ENCODE measurements around the gene KIAA0319L.

The KIAA0319L gene

DNA sequence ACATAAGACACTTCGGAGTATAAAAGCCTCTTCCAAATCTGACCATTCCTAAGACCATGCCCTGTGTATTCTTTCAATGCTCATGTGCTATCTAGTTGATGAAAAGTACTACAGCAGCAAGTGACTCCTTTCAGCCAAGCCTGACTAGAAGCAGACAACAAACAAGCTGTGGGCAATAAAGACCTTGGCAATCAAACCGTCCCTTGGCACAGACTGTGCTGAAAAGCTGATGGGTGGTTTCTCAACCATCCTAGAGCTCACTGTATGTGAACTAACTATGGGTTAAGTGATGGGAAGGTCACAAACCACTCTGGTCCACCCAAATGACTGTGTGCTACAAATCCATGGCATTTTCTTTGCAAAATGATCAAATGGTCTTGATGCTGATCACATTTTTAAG is 94.0 kb downstream of the KIAA0319L start:
- WGBS (ENCODE audit: extremely low coverage, insufficient coverage, insufficient read length): no CpG with 5 or more reads among the region's 2 CpGs
- no peak overlapping the region for H2BK120ac ChIP-seq (ENCODE audit: insufficient read depth, low read length, poor library complexity)
- H2BK12ac ChIP-seq (ENCODE audit: low read length): no peak overlapping the region
- H3K79me2 ChIP-seq (ENCODE audit: control insufficient read depth, insufficient read depth, low read length, poor library complexity): no peaks in the 10 kb centered on the region
- no peak for DNase-seq
- H3K23ac ChIP-seq (ENCODE audit: low read length): no peak overlapping the region
- no peak overlapping the region for H3K4me3 ChIP-seq (ENCODE audit: low read depth, low read length)
- no peak overlapping the region for H4K91ac ChIP-seq (ENCODE audit: low read depth, low read length)
- H3K36me3 ChIP-seq (ENCODE audit: control insufficient read depth in 1 of 2, insufficient read depth in 2 of 2, low read length in 2 of 2): peaks cover 16 to 27% of the 10 kb centered on the region in 2 experiments
- H4K8ac ChIP-seq (ENCODE audit: low read depth, low read length): no peak overlapping the region
- H3K14ac ChIP-seq (ENCODE audit: low read length): no peak overlapping the region
- H2AFZ ChIP-seq (ENCODE audit: insufficient read depth, low read length, poor library complexity): no peak overlapping the region
- no peak overlapping the region for H3K18ac ChIP-seq (ENCODE audit: low read length)
- H2BK5ac ChIP-seq (ENCODE audit: low read depth, low read length, poor library complexity): no peak overlapping the region
- no peaks in the 10 kb centered on the region for H3K27me3 ChIP-seq (ENCODE audit: insufficient read depth, low read length)
- no peak overlapping the region for H3K27ac ChIP-seq (ENCODE audit: low read depth, low read length)
- H3K4ac ChIP-seq (ENCODE audit: low read depth, low read length): no peak overlapping the region
- no peak overlapping the region for H2AK5ac ChIP-seq (ENCODE audit: low read length)
- no peak overlapping the region for H3K9ac ChIP-seq (ENCODE audit: low read length)
- H3K9me3 ChIP-seq (ENCODE audit: insufficient read depth, low read depth, low read length): peaks cover 10% of the 10 kb centered on the region
- H4K12ac ChIP-seq (ENCODE audit: low read depth, low read length): no peak overlapping the region
- H3K4me1 ChIP-seq (ENCODE audit: control insufficient read depth in 1 of 2, insufficient read depth in 2 of 2, low read length in 2 of 2): no peaks in the 10 kb centered on the region
- no peaks in the 10 kb centered on the region for H3K79me1 ChIP-seq (ENCODE audit: low read length)
- H3K4me2 ChIP-seq (ENCODE audit: low read length): no peak overlapping the region

DNA sequence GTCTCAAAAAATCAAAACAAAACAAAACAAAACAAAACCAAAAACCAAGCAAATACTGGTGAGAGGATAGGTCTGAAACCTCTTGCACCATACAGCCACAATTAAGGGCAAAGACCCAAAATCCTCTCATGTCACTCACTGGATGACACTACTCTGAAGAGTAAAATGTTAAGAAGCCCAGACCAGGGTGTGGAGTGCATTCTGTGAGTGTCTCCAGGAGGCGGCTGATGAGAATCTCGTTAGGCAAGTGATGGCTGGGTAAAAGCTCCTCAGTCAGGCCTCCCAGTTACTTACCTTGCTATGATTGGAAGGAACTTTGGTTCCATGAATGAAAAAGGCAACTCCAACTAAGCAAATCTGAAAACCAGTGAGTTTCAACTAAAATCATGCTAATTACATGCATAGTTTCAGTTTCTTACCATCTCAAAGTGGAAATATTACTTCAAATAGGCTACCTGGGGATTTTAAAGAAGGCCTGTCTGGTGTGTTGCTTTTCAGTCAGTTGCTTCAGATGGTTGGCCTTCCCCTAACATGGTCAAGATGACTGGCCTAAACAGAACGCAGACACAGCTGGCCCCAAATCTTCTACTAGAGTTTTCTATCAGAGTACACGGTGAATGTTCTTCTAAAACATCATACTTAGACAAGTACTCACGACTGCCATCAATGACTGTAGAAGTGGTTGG is 95.1 kb downstream of the KIAA0319L start:
- H3K9ac ChIP-seq (ENCODE audit: low read length): no peak overlapping the region
- no peak for DNase-seq
- no peak overlapping the region for H2BK12ac ChIP-seq (ENCODE audit: low read length)
- no peak overlapping the region for H3K27ac ChIP-seq (ENCODE audit: low read depth, low read length)
- no peak overlapping the region for H4K8ac ChIP-seq (ENCODE audit: low read depth, low read length)
- no peak overlapping the region for H3K18ac ChIP-seq (ENCODE audit: low read length)
- peaks cover 16 to 27% of the 10 kb centered on the region in 2 experiments for H3K36me3 ChIP-seq (ENCODE audit: control insufficient read depth in 1 of 2, insufficient read depth in 2 of 2, low read length in 2 of 2)
- no peak overlapping the region for H3K4me3 ChIP-seq (ENCODE audit: low read depth, low read length)
- H3K79me1 ChIP-seq (ENCODE audit: low read length): no peaks in the 10 kb centered on the region
- H4K12ac ChIP-seq (ENCODE audit: low read depth, low read length): no peak overlapping the region
- H3K9me3 ChIP-seq (ENCODE audit: insufficient read depth, low read depth, low read length): peaks cover 10% of the 10 kb centered on the region
- no peak overlapping the region for H3K4ac ChIP-seq (ENCODE audit: low read depth, low read length)
- no peak overlapping the region for H4K91ac ChIP-seq (ENCODE audit: low read depth, low read length)
- H3K14ac ChIP-seq (ENCODE audit: low read length): no peak overlapping the region
- H3K4me2 ChIP-seq (ENCODE audit: low read length): no peak overlapping the region
- H2BK120ac ChIP-seq (ENCODE audit: insufficient read depth, low read length, poor library complexity): no peak overlapping the region
- no peak overlapping the region for H3K23ac ChIP-seq (ENCODE audit: low read length)
- H3K4me1 ChIP-seq (ENCODE audit: control insufficient read depth in 1 of 2, insufficient read depth in 2 of 2, low read length in 2 of 2): no peaks in the 10 kb centered on the region
- H2AFZ ChIP-seq (ENCODE audit: insufficient read depth, low read length, poor library complexity): no peak overlapping the region
- H3K79me2 ChIP-seq (ENCODE audit: control insufficient read depth, insufficient read depth, low read length, poor library complexity): no peaks in the 10 kb centered on the region
- H2BK5ac ChIP-seq (ENCODE audit: low read depth, low read length, poor library complexity): no peak overlapping the region
- no CpG with 5 or more reads among the region's 5 CpGs for WGBS (ENCODE audit: extremely low coverage, insufficient coverage, insufficient read length)
- no peaks in the 10 kb centered on the region for H3K27me3 ChIP-seq (ENCODE audit: insufficient read depth, low read length)
- H2AK5ac ChIP-seq (ENCODE audit: low read length): no peak overlapping the region

DNA sequence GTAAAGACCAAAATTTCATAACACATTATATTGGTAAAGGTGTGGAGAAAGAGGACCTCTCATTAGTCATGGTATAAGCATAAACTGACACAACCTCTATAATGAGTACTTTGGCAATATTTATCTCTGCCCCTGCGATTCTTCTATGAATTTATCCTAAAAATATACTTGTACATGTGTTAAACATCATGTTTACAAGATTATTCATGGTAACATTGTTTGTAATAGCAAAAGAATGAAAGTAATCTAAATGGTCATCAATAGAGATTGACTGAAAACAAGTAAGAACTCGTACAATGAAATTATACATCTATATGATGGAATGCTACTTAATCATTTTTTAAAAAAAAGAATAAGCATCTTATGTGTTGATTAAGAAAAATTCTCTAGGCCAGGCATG is 96.4 kb downstream of the KIAA0319L start:
- Histone ChIP-seq H3K4me3 (ENCODE audit: low read depth, low read length) (no peak overlapping the region), H3K79me1 (ENCODE audit: low read length) (no peaks in the 10 kb centered on the region), H4K12ac (ENCODE audit: low read depth, low read length) (no peak overlapping the region), H3K4ac (ENCODE audit: low read depth, low read length) (no peak overlapping the region), H2BK12ac (ENCODE audit: low read length) (no peak overlapping the region), H3K9me3 (ENCODE audit: insufficient read depth, low read depth, low read length) (peaks cover 10% of the 10 kb centered on the region), H3K9ac (ENCODE audit: low read length) (no peak overlapping the region), H3K27ac (ENCODE audit: low read depth, low read length) (no peak overlapping the region), H2BK120ac (ENCODE audit: insufficient read depth, low read length, poor library complexity) (no peak overlapping the region), H3K18ac (ENCODE audit: low read length) (no peak overlapping the region), H3K36me3 (ENCODE audit: control insufficient read depth in 1 of 2, insufficient read depth in 2 of 2, low read length in 2 of 2) (peaks cover 18 to 30% of the 10 kb centered on the region in 2 experiments), H4K91ac (ENCODE audit: low read depth, low read length) (no peak overlapping the region), H4K8ac (ENCODE audit: low read depth, low read length) (no peak overlapping the region), H2AK5ac (ENCODE audit: low read length) (no peak overlapping the region), H3K23ac (ENCODE audit: low read length) (no peak overlapping the region), H2AFZ (ENCODE audit: insufficient read depth, low read length, poor library complexity) (no peak overlapping the region), H3K27me3 (ENCODE audit: insufficient read depth, low read length) (no peaks in the 10 kb centered on the region), H3K14ac (ENCODE audit: low read length) (no peak overlapping the region), H3K4me2 (ENCODE audit: low read length) (no peak overlapping the region), H3K4me1 (ENCODE audit: control insufficient read depth in 1 of 2, insufficient read depth in 2 of 2, low read length in 2 of 2) (no peaks in the 10 kb centered on the region), H2BK5ac (ENCODE audit: low read depth, low read length, poor library complexity) (no peak overlapping the region), H3K79me2 (ENCODE audit: control insufficient read depth, insufficient read depth, low read length, poor library complexity) (no peaks in the 10 kb centered on the region)
- DNase-seq: no peak
- WGBS (ENCODE audit: extremely low coverage, insufficient coverage, insufficient read length): no CpG with 5 or more reads among the region's 2 CpGs

DNA sequence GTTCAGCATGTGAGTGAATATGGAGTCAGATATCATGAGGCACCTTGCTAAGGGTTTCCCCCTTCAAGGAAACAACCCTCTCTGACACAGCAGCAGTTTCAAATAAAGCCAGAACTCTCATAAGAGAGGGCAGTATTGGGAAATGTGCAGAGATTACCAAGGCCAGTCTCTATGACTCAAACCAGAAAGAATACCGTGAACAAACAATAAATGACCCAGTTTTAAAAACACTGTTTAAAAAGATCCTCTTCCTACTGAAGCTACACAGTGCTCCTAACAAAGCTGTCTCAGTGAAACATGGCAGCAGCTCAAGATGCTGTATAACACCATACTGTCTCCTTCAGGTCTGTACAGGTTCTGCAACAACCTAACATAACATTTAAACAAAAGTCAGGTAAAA is 102.6 kb downstream of the KIAA0319L start:
- Histone ChIP-seq H3K9ac (ENCODE audit: low read length) (no peak overlapping the region), H3K27me3 (ENCODE audit: insufficient read depth, low read length) (no peaks in the 10 kb centered on the region), H4K12ac (ENCODE audit: low read depth, low read length) (no peak overlapping the region), H2AK5ac (ENCODE audit: low read length) (no peak overlapping the region), H3K27ac (ENCODE audit: low read depth, low read length) (no peak overlapping the region), H3K9me3 (ENCODE audit: insufficient read depth, low read depth, low read length) (no peaks in the 10 kb centered on the region), H3K4me2 (ENCODE audit: low read length) (no peak overlapping the region), H2BK120ac (ENCODE audit: insufficient read depth, low read length, poor library complexity) (no peak overlapping the region), H2AFZ (ENCODE audit: insufficient read depth, low read length, poor library complexity) (no peak overlapping the region), H4K8ac (ENCODE audit: low read depth, low read length) (no peak overlapping the region), H2BK5ac (ENCODE audit: low read depth, low read length, poor library complexity) (no peak overlapping the region), H3K23ac (ENCODE audit: low read length) (no peak overlapping the region), H3K4ac (ENCODE audit: low read depth, low read length) (no peak overlapping the region), H3K36me3 (ENCODE audit: control insufficient read depth in 1 of 2, insufficient read depth in 2 of 2, low read length in 2 of 2) (peaks cover 7 to 16% of the 10 kb centered on the region in 2 experiments), H3K4me1 (ENCODE audit: control insufficient read depth in 1 of 2, insufficient read depth in 2 of 2, low read length in 2 of 2) (no peaks in the 10 kb centered on the region), H4K91ac (ENCODE audit: low read depth, low read length) (no peak overlapping the region), H3K79me2 (ENCODE audit: control insufficient read depth, insufficient read depth, low read length, poor library complexity) (no peaks in the 10 kb centered on the region), H3K79me1 (ENCODE audit: low read length) (no peaks in the 10 kb centered on the region), H2BK12ac (ENCODE audit: low read length) (no peak overlapping the region), H3K18ac (ENCODE audit: low read length) (no peak overlapping the region), H3K14ac (ENCODE audit: low read length) (no peak overlapping the region), H3K4me3 (ENCODE audit: low read depth, low read length) (no peak overlapping the region)
- WGBS (ENCODE audit: extremely low coverage, insufficient coverage, insufficient read length): no CpG with 5 or more reads among the region's 1 CpG
- no peak for DNase-seq

Measured in trophoblast cell (in vitro differentiated cells and primary cell).